ENCODE data around the gene TMEM229A.

DNA sequence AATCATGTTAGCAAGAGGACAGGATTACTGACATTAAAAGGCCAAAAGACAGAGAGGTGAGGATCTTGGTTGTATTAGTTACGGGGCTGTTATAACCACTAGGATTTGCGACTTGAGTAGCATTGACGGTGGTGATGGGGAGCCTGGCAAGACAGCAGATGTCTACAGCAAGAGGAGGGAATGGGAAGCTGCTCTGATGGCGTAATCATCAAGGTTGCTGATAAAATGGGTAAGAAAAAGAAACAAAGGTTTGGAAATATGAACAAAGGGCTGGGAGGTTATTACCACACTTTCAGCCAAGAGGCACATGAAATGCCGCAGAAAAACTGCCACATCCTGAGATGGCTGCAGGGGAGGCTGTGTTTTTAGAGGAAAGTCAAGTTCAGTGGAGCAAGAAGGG is 33.9 kb downstream of the TMEM229A start:
- TF ChIP-seq, protein P1, sequence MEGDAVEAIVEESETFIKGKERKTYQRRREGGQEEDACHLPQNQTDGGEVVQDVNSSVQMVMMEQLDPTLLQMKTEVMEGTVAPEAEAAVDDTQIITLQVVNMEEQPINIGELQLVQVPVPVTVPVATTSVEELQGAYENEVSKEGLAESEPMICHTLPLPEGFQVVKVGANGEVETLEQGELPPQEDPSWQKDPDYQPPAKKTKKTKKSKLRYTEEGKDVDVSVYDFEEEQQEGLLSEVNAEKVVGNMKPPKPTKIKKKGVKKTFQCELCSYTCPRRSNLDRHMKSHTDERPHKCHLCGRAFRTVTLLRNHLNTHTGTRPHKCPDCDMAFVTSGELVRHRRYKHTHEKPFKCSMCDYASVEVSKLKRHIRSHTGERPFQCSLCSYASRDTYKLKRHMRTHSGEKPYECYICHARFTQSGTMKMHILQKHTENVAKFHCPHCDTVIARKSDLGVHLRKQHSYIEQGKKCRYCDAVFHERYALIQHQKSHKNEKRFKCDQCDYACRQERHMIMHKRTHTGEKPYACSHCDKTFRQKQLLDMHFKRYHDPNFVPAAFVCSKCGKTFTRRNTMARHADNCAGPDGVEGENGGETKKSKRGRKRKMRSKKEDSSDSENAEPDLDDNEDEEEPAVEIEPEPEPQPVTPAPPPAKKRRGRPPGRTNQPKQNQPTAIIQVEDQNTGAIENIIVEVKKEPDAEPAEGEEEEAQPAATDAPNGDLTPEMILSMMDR (IDR thresholded peaks at IDR 0.05) = no peak
- TF ChIP-seq POLR2A (IDR thresholded peaks at IDR 0.05) (no peak), EP300 (IDR thresholded peaks at IDR 0.05) (no peak)

Data from tibial nerve (tissue), 4 donors.